CD4-positive, alpha-beta T cell treated with Interleukin-1 beta for 1 hour (primary cell): Measurements from ENCODE around the gene VCPKMT.
"Not testable (repeated sequence)": the region's sequence is repeated elsewhere in the genome, so short reads cannot be mapped to it uniquely, and the experiment has no call there.

Experiments
- DNase-seq, 2 donors: peaks; one replicate each; pipeline ENCODE4 v3.0.0-alpha.2; 2020 to 2022

VCPKMT gene

GRCh38 chr14:50091240-50091913 lies 25.0 kb downstream of the VCPKMT start:
- DNase-seq = peak in 1 of 2 donors; percentile 28

DNA sequence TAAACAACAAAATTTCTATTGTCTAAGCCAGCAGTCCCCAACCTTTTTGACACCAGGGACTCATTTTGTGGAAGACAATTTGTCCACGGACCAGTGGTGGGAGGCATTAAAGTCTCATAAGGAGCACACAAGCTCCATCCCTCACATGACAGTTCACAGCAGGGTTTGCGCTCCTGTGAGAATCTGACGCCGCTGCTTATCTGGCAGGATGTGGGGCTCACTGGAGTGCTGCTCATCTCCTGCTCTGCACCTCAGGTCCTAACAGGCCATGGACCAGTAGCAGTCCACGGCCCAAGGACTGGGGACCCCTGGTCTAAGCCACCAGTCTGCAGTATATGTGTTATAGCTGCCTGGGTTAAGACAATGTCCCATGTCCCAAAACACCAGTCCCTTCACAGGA lies 27.2 kb downstream of the VCPKMT start:
- DNase-seq = peak in 1 of 2 donors; percentile 33

GRCh38 chr14:50088731-50089130 lies 27.6 kb downstream of the VCPKMT start:
- DNase-seq = no peak

DNA sequence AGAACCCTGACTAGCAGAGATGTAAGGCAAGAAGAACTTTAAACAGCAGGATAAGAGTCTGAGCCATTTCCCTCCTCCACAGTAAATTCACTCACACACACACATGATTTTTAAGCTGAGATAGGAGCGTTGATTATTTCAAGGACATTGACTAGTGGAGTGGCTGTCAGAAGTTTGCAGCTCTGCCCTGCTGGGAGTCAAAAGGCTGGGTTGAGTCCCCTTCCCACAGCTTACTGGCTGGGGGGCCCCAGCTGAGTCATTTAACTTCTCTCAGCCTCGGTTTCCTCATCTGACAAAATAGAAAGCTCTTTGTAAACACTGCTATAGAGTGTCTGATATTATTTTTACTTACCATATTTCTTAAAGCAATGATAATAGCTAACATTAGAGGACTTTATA lies 28.3 kb downstream of the VCPKMT start:
- no peak for DNase-seq

GRCh38 chr14:50087341-50088116 lies 28.8 kb downstream of the VCPKMT start:
- peak in 1 of 2 donors; percentile 36 for DNase-seq

DNA sequence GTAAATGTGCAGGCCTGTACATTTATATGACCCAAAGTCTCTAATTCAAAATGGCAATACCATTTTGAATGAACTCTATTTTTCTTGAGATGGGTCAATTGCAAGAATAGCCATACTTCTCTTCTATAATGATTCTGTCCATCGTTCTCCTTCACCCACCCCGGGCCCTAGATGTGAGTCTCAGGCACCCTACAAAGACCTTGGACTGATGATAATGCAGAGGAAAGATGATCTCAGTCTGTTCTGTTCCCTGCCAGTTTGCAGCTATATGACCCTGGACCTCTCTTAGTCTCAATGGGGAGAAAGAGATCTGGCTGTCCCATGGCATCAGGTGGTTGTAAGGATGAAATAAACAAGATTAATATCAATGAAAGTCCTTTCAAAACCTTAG lies 30.1 kb downstream of the VCPKMT start:
- no peak for DNase-seq

DNA sequence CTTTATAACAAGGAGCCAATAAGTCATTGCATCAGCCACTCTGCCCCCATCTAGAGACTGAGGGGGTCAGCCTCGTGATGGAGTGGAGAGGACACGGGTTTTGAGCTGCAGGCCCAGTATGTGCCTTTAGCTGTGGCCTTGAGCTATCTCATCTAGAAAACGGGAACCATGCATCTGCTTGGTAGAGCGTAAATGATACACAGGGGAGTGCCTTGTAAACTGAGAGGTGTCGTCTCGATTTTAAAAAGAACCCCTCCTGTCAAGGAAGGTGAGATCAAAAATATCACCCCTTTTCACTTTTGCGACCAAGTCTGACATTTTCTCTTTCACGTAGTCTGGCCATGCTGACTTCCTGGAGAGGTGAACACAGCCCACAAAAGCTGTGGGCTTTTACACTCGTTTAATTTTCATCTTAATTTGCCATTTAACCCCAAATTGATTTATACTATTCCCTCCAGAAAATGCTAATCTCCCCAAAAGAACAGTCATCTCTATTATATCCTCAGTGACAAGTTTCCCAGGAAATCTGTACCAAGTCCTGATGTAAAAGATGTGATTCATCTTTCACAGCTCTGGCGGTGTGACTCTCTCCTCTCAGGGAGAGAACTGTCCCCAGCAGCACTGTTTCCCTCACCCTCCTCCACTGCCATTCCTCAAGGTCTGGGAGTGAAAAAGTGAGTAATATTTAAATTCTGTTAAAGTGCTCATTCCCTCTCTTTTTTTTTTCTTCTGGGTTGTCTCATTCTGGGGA lies 30.6 kb downstream of the VCPKMT start:
- DNase-seq = peak; percentile 46 to 52

DNA sequence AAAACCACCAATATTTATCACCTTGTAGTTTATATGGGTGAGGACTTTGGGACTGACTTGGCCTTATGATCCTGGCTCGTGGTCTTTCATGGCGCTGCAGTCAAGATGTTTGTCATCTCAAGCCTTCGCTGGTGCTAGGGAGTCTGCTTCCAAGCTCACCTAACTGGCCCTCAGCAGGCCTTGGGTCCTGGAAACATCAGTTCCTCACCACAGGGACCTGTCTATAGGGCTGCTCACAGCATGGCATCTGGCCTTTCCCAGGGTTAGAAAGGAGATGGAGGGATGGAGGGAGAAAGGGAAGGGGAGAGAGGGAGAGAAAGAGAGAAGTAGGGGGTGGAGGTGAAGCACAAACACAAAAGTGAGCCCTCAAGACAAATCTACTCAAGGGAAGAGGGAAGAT lies 31.7 kb downstream of the VCPKMT start:
- DNase-seq = no peak

DNA sequence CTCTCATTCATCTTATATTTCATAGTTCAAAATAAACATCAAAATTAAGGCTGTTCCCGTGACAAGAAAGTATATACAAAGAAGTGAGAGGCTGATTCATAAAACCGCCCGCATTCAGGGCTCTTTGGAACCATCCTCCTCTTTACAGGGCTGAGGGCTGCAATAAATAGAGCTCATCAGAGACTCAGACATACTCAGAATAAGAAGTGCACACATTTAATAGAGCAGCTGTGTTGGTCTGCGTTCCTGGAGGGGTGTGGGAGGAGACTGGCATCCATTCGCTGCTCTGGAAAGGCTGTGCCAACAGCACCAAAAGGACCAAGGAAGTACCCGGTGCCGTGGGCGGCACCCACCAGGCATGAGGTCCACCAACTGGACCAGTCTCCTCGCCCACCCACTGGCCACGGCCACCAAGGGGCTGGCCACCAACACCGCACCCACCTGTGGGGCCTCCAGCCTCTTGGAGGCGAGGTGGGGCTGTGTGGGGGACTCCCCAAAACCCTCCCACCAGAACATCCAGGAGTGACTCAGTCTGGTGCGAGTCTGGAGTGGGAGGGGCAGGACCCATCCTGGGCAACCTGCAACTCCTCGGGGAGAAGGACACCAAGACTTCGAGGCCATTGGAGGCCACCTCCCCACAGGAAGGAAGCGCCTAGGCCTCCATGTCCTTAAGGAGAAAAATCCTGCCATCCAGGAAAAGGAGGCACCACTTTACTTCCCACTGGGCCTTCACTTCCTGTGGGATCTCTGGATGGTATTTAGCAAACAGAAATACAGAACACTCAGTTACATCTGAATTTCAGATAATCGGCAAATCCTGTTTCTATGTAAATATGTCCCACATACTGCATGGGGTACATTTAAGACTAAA lies 32.7 kb downstream of the VCPKMT start:
- peak; percentile 43 to 58 for DNase-seq

GRCh38 chr14:50082784-50083466 lies 33.4 kb downstream of the VCPKMT start:
- DNase-seq = peak; percentile 88 to 90

GRCh38 chr14:50082308-50082742 lies 34.0 kb downstream of the VCPKMT start:
- peak; percentile 67 to 76 for DNase-seq

GRCh38 chr14:50079103-50079502 lies 37.3 kb downstream of the VCPKMT start:
- not testable (repeated sequence) for DNase-seq

DNA sequence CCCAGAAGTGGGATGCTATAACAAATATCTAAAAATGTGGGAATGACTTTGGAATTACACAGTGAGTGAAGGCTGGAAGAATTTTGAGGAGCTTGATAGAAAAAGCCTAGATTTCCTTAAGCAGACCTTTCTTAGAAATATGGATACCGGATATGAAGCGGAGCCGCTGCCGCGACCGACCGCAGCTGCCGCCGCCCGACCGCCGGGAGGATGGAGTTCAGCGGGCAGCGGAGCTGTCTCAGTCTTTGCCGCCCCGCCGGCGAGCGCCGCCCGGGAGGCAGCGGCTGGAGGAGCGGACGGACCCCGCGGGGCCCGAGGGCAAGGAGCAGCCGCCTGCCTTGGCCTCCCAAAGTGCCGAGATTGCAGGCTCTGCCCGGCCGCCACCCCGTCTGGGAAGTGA lies 42.7 kb downstream of the VCPKMT start:
- DNase-seq = not testable (repeated sequence)

- DNase-seq = no peak
These were observed 44.0 kb downstream of the VCPKMT start for GRCh38 chr14:50072395-50072794.

GRCh38 chr14:50070840-50071548 lies 45.4 kb downstream of the VCPKMT start:
- DNase-seq = no peak

GRCh38 chr14:50070230-50070629 lies 46.1 kb downstream of the VCPKMT start:
- no peak for DNase-seq

GRCh38 chr14:50069325-50069724 lies 47.0 kb downstream of the VCPKMT start:
- DNase-seq = no peak

DNA sequence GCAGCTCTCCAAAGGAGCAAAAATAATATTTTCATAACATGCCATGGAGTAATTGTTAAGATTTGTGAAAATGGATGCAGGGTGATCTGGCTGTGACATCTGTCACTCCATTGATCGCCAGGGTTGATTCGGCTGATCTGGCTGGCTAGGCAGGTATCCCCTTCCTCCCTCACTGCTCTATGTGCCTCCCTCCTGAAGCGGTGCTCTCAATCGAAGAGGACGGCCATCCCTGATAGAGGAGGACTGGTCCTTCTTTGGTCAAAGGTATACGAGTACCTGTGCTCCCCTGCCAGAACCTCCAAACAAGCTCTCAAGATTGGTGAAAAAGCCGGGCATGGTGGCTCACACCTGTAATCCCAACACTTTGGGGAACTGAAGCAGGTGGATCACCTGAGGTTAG lies 47.9 kb downstream of the VCPKMT start:
- no peak for DNase-seq

- no peak for DNase-seq
These were observed 48.5 kb downstream of the VCPKMT start for GRCh38 chr14:50067723-50068495.

DNA sequence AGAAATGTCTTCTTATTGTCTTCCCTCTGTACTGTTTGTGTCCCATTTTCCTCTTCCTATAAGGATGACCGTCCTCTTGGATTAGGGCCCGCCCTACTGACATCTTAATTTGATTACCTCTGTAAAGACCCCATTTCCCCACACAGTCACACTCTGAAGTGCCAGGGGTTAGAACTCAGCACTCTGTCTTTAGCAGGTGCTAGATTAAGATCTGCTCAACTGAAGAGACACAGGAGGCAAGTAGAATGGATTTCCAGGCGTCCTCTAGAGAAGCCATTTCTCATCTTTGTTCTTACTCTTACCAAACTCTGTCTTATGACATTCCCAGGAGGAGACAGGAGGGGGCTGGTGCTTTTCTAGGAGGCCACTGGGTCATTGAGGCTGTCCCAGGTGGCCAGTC lies 50.8 kb downstream of the VCPKMT start:
- no peak for DNase-seq
